Measurements from ENCODE around the gene SORCS2.

- TF ChIP-seq CTCF (IDR thresholded peaks at IDR 0.05) (no peak), EZH2 (IDR thresholded peaks at IDR 0.05; ENCODE audit: borderline replicate concordance, insufficient read depth, low read depth, low read length, poor library complexity, severe bottlenecking) (no peak)
Measured at GRCh38 chr4:7168106-7168505, 24.2 kb upstream of the SORCS2 start.
